Right lobe of liver (tissue), 4 donors: Measurements from ENCODE around the gene SRP9.

ENCODE experiments used
- CTCF ChIP-seq, 4 donors: fragments of 200-600 bp in 3 of 4; fragments of 450-650 bp in 1 of 4; IDR thresholded peaks; one replicate each; pipeline versions ENCODE4 v1.5.1 to v1.8.0; 2016 to 2022; ENCODE audit warnings: antibody characterized with exemption in 4 of 4, mild to moderate bottlenecking in 2 of 4
- POLR2A ChIP-seq: fragments of 450-650 bp; IDR thresholded peaks from one replicate; pipeline ENCODE4 v1.6.1; 2017; ENCODE audit warnings: antibody characterized with exemption, mild to moderate bottlenecking
- donor health status: DM: no; HTN: no; CAD: no.
- donor health status: DM: no; HTN: no; CAD: no.
- donor health status: DM: no; HTN: yes; CAD: no.

DNA sequence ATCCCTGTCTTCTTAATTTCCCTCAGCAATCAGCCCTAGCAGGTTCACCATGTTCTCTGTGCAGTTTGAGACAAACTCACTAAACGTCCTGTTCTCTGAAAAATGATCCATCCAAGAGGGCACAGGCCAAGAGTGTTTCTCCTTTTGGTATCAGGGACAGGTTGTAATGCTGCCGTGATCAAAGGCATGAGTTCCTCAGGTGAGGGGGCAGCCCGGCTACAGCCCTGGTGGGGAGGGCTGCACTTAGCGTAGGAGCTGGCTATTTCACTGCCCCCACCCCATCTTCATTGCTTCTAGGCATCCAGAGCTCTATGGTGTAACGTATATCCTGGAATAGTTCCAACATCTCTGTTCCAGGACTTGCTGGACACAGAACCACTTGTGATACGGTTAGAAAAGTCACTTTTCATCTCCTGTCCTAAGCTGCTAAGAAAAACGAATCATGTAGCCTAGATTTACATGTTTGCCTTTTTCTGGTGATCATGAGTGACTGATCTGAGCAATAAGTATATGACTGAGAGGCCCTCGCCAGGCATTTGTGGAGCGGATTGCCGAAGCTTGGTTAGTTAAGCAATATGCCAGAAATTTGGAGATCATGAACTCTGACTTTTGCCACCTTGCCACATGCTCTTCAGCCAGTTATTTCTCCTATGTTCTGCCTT, 41.1 kb upstream of the SRP9 start:
- TF ChIP-seq CTCF (IDR thresholded peaks at IDR 0.05): no peak
- no peak for TF ChIP-seq POLR2A
